NCI-H2081 (cell line): ENCODE results near the gene PON2.

Source experiments
- DNase-seq, 2 experiments: peaks; one replicate each; lab custom pipeline; 2025; lab: John Stamatoyannopoulos, UW

PON2 gene

GRCh38 chr7:95444796-95445195 is 10.0 kb upstream of the PON2 start:
- DNase-seq: no peak

GRCh38 chr7:95441042-95441823 is 6.4 kb upstream of the PON2 start:
- DNase-seq: no peak

GRCh38 chr7:95440394-95441038 is 5.7 kb upstream of the PON2 start:
- no peak for DNase-seq

- no peak for DNase-seq
Measured at GRCh38 chr7:95436407-95436806, 1.6 kb upstream of the PON2 start.

GRCh38 chr7:95435422-95435780 is 573 bp upstream of the PON2 start:
- no peak for DNase-seq

GRCh38 chr7:95433952-95434556 is 774 bp downstream of the PON2 start:
- no peak for DNase-seq

GRCh38 chr7:95433129-95433528 is 1.7 kb downstream of the PON2 start:
- DNase-seq: no peak

- DNase-seq: no peak
Measured at GRCh38 chr7:95432606-95433005, 2.2 kb downstream of the PON2 start.

GRCh38 chr7:95430864-95431263 is 4.0 kb downstream of the PON2 start:
- DNase-seq: no peak

GRCh38 chr7:95429241-95429990 is 5.4 kb downstream of the PON2 start:
- no peak for DNase-seq

GRCh38 chr7:95427914-95428516 is 6.8 kb downstream of the PON2 start:
- no peak for DNase-seq

GRCh38 chr7:95427166-95427565 is 7.7 kb downstream of the PON2 start:
- DNase-seq: no peak

GRCh38 chr7:95425694-95426093 is 9.1 kb downstream of the PON2 start:
- no peak for DNase-seq

- no peak for DNase-seq
Measured at GRCh38 chr7:95424716-95425115, 10.1 kb downstream of the PON2 start.

GRCh38 chr7:95421847-95422444 is 12.9 kb downstream of the PON2 start:
- no peak for DNase-seq

GRCh38 chr7:95421000-95421846 is 13.6 kb downstream of the PON2 start:
- DNase-seq: no peak

- DNase-seq: no peak
Measured at GRCh38 chr7:95412075-95412474, 22.8 kb downstream of the PON2 start.

- DNase-seq: no peak
Measured at GRCh38 chr7:95411666-95412065, 23.2 kb downstream of the PON2 start.

- DNase-seq: no peak
Measured at GRCh38 chr7:95411036-95411435, 23.8 kb downstream of the PON2 start.

GRCh38 chr7:95407751-95408150 is 27.1 kb downstream of the PON2 start:
- no peak for DNase-seq

- no peak for DNase-seq
Measured at GRCh38 chr7:95405800-95406199, 29.0 kb downstream of the PON2 start.
